HG03175 (cell line): ENCODE results near the gene HMGCS1.
"Not testable (repeated sequence)": the region's sequence is repeated elsewhere in the genome, so short reads cannot be mapped to it uniquely, and the experiment has no call there.

ENCODE experiments used
- ATAC-seq: cut with Tn5 transposase; IDR thresholded peaks from one replicate; pipeline ENCODE4 v1.9.1; 2021; ENCODE audit warnings: mild to moderate bottlenecking, moderate library complexity; ENCODE audit not compliant: unreplicated experiment

HMGCS1 gene

GRCh38 chr5:43313854-43314457 is 744 bp upstream of the HMGCS1 start:
- ATAC-seq, result no peak

GRCh38 chr5:43312699-43313034 is 545 bp downstream of the HMGCS1 start:
- peak; percentile 2 for ATAC-seq

- ATAC-seq, result no peak
These were observed 1.0 kb downstream of the HMGCS1 start for GRCh38 chr5:43312076-43312661.

DNA sequence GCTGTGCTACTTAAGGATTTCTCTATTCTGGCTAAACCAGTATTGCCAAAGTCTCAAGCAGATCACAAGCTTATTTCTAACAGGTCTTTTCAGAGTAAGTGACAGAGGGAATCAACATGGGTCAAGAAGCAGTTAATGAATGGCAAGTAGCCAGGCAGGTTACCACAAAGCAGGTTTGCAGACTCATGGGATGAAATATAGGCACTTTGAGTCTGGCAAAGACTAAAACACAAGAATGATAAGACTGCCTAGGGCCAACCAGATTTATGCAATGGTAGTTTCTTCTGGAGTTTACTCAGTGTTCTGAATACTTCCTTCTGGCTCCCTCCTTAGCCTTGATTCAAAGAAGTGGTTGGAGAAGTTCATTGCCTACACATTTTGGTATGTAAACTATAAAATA is 3.6 kb downstream of the HMGCS1 start:
- ATAC-seq, result no peak

GRCh38 chr5:43309122-43309521 is 4.1 kb downstream of the HMGCS1 start:
- ATAC-seq, result no peak

DNA sequence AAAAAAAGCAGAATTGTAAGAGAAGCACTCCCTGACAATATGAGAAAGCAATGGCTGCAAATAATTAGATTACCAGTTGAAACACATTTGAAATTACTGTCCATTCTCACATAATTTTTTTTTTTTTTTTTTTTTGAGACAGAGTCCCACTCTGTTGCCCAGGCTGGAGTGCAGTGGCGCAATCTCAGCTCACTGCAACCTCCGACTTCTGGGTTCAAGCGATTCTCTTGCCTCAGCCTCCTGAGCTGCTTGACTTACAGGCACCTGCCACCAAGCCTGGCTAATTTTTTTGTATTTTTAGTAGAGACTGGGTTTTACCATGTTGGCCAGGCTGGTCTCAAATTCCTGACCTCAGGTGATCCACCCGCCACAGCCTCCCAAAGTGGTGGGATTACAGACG is 6.3 kb downstream of the HMGCS1 start:
- not testable (repeated sequence) for ATAC-seq

DNA sequence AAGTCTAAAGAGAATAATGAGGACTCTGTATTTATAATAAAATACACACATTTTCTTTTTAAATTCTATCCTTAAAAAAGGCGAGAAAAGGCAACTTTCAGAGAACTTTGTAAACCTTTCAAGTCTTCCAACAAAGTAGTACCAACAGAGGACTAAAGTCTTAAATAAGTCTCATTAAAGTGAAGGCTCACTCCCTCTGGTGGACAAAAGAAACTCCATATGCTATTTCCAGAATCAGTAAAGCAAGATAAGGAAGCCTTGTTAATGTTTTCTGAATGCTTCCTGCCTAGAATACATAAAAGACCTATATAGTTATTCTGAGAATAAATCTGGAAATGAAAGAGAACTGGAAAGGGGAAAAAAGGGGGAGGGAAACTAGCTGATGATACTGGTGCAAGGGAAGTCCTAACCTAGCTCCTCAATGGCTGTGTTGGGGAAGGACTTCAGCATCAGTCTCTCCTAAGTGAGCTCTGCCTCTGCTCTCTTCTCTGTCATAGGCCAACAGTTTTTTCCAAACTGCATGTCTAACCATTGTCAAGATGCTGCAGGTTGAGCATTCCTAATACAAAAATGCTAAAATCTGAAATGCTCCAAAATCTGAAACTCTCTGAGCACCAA is 7.2 kb downstream of the HMGCS1 start:
- peak; percentile 76 for ATAC-seq

DNA sequence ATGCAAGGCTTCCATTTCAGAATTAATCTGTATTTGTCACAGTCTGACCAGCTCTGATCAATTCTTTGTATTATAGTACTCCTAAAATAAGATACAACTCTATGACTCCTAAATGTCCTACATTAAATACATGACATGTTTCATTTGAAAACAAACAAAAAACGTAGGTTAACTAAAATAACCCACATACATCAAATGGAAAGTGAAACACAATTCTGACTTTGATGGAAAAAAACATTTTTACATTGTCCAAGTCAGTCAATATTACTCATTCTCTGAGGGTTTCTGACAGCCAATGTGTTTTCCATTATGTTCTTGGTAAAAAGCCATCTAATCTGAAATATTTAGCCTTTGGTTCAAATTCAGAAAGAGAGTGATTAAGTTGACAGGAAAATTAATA is 8.7 kb downstream of the HMGCS1 start:
- ATAC-seq, result no peak

- ATAC-seq, result no peak
These were observed 10.0 kb downstream of the HMGCS1 start for GRCh38 chr5:43303242-43303641.

DNA sequence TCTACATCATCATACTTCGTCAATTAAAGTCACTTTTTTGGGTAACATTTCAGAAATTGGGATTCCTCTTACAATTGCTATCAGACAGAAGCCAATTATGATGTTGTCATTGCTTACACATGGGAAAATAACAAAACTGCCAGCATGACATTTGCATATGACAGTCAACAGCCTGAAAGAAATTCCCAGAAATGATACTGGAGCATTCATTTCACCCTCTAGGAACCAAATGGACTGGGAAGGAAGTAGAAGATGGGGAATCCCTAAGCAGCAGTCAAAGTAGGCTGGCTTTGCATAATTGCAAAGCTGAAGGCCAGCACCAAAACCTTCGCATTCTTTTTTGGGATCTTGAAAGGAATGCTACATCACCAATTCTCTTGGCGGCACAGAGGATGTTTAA is 10.7 kb downstream of the HMGCS1 start:
- ATAC-seq, result no peak

DNA sequence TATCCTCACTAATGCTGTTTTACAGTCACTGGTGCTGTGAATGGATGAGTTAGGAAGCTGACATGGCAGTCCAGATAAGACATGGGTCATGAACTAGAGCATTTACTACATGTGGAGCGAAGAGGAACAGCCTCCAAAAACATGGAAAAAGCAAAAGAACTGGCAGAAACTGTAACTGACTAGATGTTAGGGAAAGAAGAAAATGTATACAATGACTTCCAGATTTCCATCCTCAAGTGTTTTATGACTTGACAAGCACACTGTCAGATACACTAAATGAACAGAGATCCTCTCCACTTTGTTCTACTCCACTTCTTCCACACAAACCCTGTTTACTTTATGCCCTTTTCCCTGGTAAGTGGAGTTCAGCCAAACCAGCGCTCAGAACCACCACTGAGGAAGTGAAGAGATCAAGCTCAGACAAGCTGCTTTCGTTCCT is 11.5 kb downstream of the HMGCS1 start:
- no peak for ATAC-seq

- ATAC-seq, result no peak
These were observed 13.1 kb downstream of the HMGCS1 start for GRCh38 chr5:43300112-43300511.

DNA sequence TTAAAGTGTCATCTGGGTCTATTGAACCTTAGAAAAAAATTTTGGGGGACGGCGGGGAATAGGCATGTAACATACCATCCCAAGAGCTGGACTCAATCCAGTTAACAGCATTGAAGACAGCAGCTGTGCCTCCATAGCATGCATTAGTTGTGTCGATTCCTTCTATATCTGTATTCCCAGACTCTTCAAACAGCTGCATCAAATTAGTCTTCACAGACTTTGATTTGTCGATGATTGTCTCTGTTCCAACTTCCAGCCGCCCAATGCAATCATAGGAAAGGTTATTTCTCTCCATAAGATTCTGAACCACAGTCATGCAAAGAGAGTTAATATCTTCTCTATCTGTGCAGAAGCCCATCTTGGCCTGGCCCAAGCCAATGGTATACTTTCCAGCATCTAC is 14.8 kb downstream of the HMGCS1 start:
- no peak for ATAC-seq

GRCh38 chr5:43296835-43297234 is 16.4 kb downstream of the HMGCS1 start:
- ATAC-seq, result no peak

DNA sequence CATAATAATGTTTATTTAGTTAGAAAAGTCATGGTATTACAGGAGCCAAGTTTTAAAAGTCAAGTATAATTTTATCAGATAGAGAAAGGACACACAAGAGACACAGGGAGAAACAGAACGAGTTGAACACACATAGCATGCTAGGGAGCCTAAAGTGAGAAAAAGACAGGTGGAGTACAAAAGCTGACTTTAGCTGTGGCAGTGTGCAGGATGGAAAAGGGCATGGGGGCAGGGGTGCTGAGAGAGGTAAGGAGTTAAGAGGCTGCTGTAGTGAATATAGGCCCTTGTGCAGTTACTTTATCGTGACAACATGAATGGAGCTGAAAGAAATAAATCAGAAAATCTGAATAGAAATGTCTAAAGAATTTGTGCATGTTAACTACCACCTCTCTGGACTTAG is 18.0 kb downstream of the HMGCS1 start:
- no peak for ATAC-seq

DNA sequence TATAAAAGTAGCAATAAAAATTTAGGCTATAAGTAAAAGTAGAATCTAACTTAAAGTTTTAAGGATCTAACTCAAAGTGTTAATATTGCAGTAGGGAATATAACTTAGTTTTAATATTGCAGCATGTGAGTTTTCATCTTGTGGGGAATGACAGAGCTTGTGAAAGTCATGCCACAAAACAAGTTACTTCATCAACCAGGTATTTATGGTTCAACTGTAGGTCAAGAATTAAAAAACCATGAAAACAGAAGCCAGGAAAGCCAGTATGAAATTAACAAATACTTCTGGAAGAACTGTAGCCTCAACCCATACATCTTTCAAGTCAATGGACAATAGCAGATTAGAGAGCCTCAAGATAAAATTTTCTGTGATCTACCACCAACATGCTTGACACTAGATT is 19.0 kb downstream of the HMGCS1 start:
- ATAC-seq, result no peak

- no peak for ATAC-seq
These were observed 22.5 kb downstream of the HMGCS1 start for GRCh38 chr5:43290726-43291125.

DNA sequence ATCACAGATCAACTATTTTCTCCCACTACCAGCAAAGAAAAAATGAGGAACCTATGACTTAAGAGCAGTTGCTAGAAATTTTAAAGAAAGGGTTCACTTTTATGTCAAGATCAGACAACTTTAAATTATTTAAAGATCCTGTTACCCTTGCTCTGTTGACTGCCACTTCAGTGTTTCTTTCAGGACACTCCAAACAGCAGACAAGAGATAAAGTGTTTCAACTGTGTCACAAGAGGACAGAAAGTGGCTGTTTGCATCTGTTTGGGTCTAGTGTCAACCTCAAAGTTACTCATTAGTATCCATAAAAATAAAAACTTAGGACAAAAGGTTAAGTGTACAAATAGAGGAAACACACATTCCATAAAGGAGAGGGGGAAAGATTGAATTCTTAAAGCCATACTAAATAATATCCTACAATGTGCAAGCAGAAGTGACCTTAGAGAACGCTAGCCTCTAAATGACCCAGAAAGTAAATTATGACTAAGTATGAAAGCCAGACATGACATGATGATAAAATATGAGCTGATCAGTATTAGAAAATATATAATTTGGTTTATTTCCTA is 24.9 kb downstream of the HMGCS1 start:
- no peak for ATAC-seq

DNA sequence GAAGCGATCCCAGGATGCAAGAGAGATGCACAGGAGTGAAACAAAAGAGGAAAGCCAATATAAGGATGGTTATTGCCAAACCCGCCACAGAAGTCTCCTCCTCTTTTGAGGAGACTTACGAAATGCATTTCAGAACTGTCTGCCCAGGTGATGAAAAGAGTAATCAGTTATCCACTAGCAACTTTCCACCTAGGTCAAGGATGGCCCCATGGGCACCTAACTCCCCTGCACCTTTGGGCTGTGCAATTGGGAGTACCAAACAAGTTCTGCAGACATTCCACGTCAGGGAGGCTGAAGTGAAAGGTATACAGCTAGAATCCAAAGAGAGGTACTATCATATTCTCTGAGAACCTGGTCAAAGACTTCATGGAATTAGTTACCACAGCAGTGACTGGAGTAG is 25.7 kb downstream of the HMGCS1 start:
- ATAC-seq, result no peak

- ATAC-seq, result no peak
These were observed 26.6 kb downstream of the HMGCS1 start for GRCh38 chr5:43286623-43287022.

- ATAC-seq, result no peak
These were observed 31.2 kb downstream of the HMGCS1 start for GRCh38 chr5:43281840-43282658.
